ENCODE data around the gene TRMT44.

- no peak for TF ChIP-seq FOXK2 (IDR thresholded peaks at IDR 0.05)
- TF ChIP-seq, protein P1, sequence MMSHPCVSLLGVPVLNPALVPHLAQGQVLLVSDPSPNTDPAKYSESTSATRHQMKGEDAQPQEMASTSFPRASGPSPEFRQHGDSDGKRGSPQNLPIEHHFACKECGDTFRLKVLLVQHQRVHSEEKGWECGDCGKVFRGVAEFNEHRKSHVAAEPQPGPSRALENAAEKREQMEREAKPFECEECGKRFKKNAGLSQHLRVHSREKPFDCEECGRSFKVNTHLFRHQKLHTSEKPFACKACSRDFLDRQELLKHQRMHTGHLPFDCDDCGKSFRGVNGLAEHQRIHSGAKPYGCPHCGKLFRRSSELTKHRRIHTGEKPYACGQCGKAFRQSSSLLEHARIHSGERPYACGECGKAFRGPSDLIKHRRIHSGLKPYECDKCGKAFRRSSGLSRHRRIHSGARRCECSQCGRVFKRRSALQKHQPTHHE (CRISPR knock-in tag; IDR thresholded peaks at IDR 0.05; ENCODE audit: borderline replicate concordance) = no peak
- no peak for TF ChIP-seq CHD4 (IDR thresholded peaks at IDR 0.05; ENCODE audit: borderline replicate concordance, low read length)
- TF ChIP-seq, protein P2, sequence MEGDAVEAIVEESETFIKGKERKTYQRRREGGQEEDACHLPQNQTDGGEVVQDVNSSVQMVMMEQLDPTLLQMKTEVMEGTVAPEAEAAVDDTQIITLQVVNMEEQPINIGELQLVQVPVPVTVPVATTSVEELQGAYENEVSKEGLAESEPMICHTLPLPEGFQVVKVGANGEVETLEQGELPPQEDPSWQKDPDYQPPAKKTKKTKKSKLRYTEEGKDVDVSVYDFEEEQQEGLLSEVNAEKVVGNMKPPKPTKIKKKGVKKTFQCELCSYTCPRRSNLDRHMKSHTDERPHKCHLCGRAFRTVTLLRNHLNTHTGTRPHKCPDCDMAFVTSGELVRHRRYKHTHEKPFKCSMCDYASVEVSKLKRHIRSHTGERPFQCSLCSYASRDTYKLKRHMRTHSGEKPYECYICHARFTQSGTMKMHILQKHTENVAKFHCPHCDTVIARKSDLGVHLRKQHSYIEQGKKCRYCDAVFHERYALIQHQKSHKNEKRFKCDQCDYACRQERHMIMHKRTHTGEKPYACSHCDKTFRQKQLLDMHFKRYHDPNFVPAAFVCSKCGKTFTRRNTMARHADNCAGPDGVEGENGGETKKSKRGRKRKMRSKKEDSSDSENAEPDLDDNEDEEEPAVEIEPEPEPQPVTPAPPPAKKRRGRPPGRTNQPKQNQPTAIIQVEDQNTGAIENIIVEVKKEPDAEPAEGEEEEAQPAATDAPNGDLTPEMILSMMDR (CRISPR knock-in tag; IDR thresholded peaks at IDR 0.05) = peak; percentile 90
- TF ChIP-seq ZNF550 (CRISPR knock-in tag; IDR thresholded peaks at IDR 0.05; ENCODE audit: borderline replicate concordance) = no peak
- no peak for TF ChIP-seq NPAS2 (CRISPR knock-in tag; IDR thresholded peaks at IDR 0.05; ENCODE audit: borderline replicate concordance)
These were observed 37.3 kb upstream of the TRMT44 start for GRCh38 chr4:8403173-8403753.
